ENCODE data around the gene PCLAF. TPM values are rescaled to one million over a fixed set of nuclear protein-coding genes. Genes with fewer than 3 reads are reported as not detected.

Gene PCLAF
- polyA plus RNA-seq, 2 of the 4 experiments (the other 2 are of a cell fraction) = 221 to 452 TPM

- TF ChIP-seq, protein P1, sequence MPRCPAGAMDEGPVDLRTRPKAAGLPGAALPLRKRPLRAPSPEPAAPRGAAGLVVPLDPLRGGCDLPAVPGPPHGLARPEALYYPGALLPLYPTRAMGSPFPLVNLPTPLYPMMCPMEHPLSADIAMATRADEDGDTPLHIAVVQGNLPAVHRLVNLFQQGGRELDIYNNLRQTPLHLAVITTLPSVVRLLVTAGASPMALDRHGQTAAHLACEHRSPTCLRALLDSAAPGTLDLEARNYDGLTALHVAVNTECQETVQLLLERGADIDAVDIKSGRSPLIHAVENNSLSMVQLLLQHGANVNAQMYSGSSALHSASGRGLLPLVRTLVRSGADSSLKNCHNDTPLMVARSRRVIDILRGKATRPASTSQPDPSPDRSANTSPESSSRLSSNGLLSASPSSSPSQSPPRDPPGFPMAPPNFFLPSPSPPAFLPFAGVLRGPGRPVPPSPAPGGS (IDR thresholded peaks at IDR 0.05) = peak; percentile 95
- no peak for TF ChIP-seq RARB (CRISPR knock-in tag; IDR thresholded peaks at IDR 0.05)
- TF ChIP-seq EHMT2 (IDR thresholded peaks at IDR 0.05; ENCODE audit: low read depth) = no peak
- TF ChIP-seq ZC3H11A (IDR thresholded peaks at IDR 0.05) = peak; percentile 57; the same call in 1 of the 2 replicates
- TF ChIP-seq TP53 (CRISPR knock-in tag; IDR thresholded peaks at IDR 0.05) = no peak
- TF ChIP-seq RFX5 (IDR thresholded peaks at IDR 0.05) = peak; percentile 80
- peak; percentile 99 for TF ChIP-seq PBX3 (IDR thresholded peaks at IDR 0.05)
- peak; percentile 92 for TF ChIP-seq POLR2A (IDR thresholded peaks at IDR 0.05; ENCODE audit: low read length)
- no peak for TF ChIP-seq CBX8 (IDR thresholded peaks at IDR 0.05)
- TF ChIP-seq CBX2 (IDR thresholded peaks at IDR 0.05; ENCODE audit: borderline replicate concordance, low read depth) = no peak
- no peak for TF ChIP-seq SREBF2 (IDR thresholded peaks at IDR 0.05)
- TF ChIP-seq HOXB13 (CRISPR knock-in tag; IDR thresholded peaks at IDR 0.05; ENCODE audit: low read depth) = no peak
- no peak for TF ChIP-seq CHD4 (IDR thresholded peaks at IDR 0.05; ENCODE audit: borderline replicate concordance)
- TF ChIP-seq RNF2 (IDR thresholded peaks at IDR 0.05; ENCODE audit: borderline replicate concordance, low read depth) = no peak
- 0 out of 3 replicates have a peak, but pooled peaks have one; percentile 11 for TF ChIP-seq CTCF (IDR thresholded peaks at IDR 0.05)
- TF ChIP-seq REST (IDR thresholded peaks at IDR 0.05) = peak; percentile 24; the same call in 1 of the 2 replicates
- no peak for TF ChIP-seq ZNF302 (CRISPR knock-in tag; IDR thresholded peaks at IDR 0.05)
- peak; percentile 37 to 53; a peak in 3 of 5 replicates for TF ChIP-seq RAD21 (conservative IDR thresholded peaks at IDR 0.05 in 1 of 2, IDR thresholded peaks at IDR 0.05 in 1 of 2)
- TF ChIP-seq GATA3 (IDR thresholded peaks at IDR 0.05; ENCODE audit: borderline replicate concordance) = peak; percentile 88
- no peak for TF ChIP-seq HOXA7 (CRISPR knock-in tag; IDR thresholded peaks at IDR 0.05)
- TF ChIP-seq, protein P2, sequence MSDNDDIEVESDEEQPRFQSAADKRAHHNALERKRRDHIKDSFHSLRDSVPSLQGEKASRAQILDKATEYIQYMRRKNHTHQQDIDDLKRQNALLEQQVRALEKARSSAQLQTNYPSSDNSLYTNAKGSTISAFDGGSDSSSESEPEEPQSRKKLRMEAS (IDR thresholded peaks at IDR 0.05) = peak; percentile 98
- TF ChIP-seq, protein P3, sequence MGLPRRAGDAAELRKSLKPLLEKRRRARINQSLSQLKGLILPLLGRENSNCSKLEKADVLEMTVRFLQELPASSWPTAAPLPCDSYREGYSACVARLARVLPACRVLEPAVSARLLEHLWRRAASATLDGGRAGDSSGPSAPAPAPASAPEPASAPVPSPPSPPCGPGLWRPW (IDR thresholded peaks at IDR 0.05) = no peak
- TF ChIP-seq PHF8 (IDR thresholded peaks at IDR 0.05; ENCODE audit: borderline replicate concordance, low read depth) = peak; percentile 83
- TF ChIP-seq ZSCAN20 (CRISPR knock-in tag; IDR thresholded peaks at IDR 0.05) = no peak
- peak; percentile 91 to 98 for TF ChIP-seq JUN (IDR thresholded peaks at IDR 0.05)
- TF ChIP-seq HMGXB4 (CRISPR knock-in tag; IDR thresholded peaks at IDR 0.05; ENCODE audit: borderline replicate concordance) = no peak
- peak in 1 of 2 experiments; percentile 58; a peak in 1 of 4 replicates for TF ChIP-seq CEBPB (IDR thresholded peaks at IDR 0.05)
- TF ChIP-seq HDAC2 (IDR thresholded peaks at IDR 0.05) = peak; percentile 84; the same call in 1 of the 2 replicates
- peak; percentile 23 for TF ChIP-seq CHD2 (IDR thresholded peaks at IDR 0.05; ENCODE audit: low read length, partially characterized antibody)
- TF ChIP-seq, protein P4, sequence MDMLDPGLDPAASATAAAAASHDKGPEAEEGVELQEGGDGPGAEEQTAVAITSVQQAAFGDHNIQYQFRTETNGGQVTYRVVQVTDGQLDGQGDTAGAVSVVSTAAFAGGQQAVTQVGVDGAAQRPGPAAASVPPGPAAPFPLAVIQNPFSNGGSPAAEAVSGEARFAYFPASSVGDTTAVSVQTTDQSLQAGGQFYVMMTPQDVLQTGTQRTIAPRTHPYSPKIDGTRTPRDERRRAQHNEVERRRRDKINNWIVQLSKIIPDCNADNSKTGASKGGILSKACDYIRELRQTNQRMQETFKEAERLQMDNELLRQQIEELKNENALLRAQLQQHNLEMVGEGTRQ (IDR thresholded peaks at IDR 0.05) = no peak
Observed at GRCh38 chr15:64387562-64388168, 6.4 kb upstream of the PCLAF start, which contains the start of gene TRIP4 (continued).

All from A549 (cell line).